Smooth muscle cell (in vitro differentiated cells): ENCODE measurements around the gene NUDCD3. TPM values are rescaled to one million over a fixed set of nuclear protein-coding genes. Genes with fewer than 3 reads are reported as not detected.
A peak's percentile ranks its signal among the peaks of the same experiment; 100 is the strongest.

Experiments used
- DNase-seq: peaks from one replicate; lab custom pipeline; 2025; ENCODE audit not compliant: unreplicated experiment; lab: John Stamatoyannopoulos, UW
- H2AFZ ChIP-seq: fragments of 200-600 bp; sonication (generic); 2 replicates; pipeline ENCODE4 v1.6.0; 2016; ENCODE audit warnings: antibody characterized with exemption, low read depth, mild to moderate bottlenecking
- H3F3A ChIP-seq: fragments of 200-600 bp; sonication (generic); 2 replicates; pipeline ENCODE4 v1.6.0; 2017; ENCODE audit warnings: antibody characterized with exemption, low read depth
- H3K27ac ChIP-seq: fragments of 200-600 bp; sonication (generic); 2 replicates; pipeline ENCODE4 v1.5.1; 2016; ENCODE audit warnings: low read depth, mild to moderate bottlenecking
- H3K27me3 ChIP-seq: fragments of 200-600 bp; sonication (generic); 2 replicates; pipeline ENCODE4 v1.6.1; 2016; ENCODE audit warnings: low read depth, mild to moderate bottlenecking
- H3K36me3 ChIP-seq: fragments of 200-600 bp; sonication (generic); 2 replicates; pipeline ENCODE4 v1.5.1; 2016; ENCODE audit warnings: low read depth
- H3K4me1 ChIP-seq: fragments of 200-600 bp; sonication (generic); 2 replicates; pipeline ENCODE4 v1.5.1; 2016; ENCODE audit warnings: low read depth
- H3K4me2 ChIP-seq: fragments of 200-600 bp; sonication (generic); 2 replicates; pipeline ENCODE4 v1.6.0; 2016; ENCODE audit warnings: mild to moderate bottlenecking
- H3K4me3 ChIP-seq: fragments of 200-600 bp; sonication (generic); 2 replicates; pipeline ENCODE4 v1.5.1; 2016; ENCODE audit warnings: mild to moderate bottlenecking
- H3K79me2 ChIP-seq: fragments of 200-600 bp; sonication (generic); 2 replicates; pipeline ENCODE4 v1.6.0; 2016; ENCODE audit warnings: low read depth, mild to moderate bottlenecking
- H3K9ac ChIP-seq: fragments of 200-600 bp; sonication (generic); 2 replicates; pipeline ENCODE4 v1.6.0; 2016; ENCODE audit warnings: low read depth
- H3K9me3 ChIP-seq: fragments of 200-600 bp; sonication (generic); replicated peaks from 2 replicates; pipeline ENCODE4 v1.5.1; 2016; ENCODE audit warnings: low read depth
- H4K20me1 ChIP-seq: fragments of 200-600 bp; sonication (generic); 2 replicates; pipeline ENCODE4 v1.6.0; 2016; ENCODE audit warnings: low read depth
- CTCF ChIP-seq: fragments of 200-600 bp; sonication (generic); IDR thresholded peaks from 2 replicates; pipeline ENCODE4 v1.5.1; 2017; ENCODE audit warnings: borderline replicate concordance, mild to moderate bottlenecking, antibody characterized with exemption; ENCODE audit not compliant: insufficient read depth, poor library complexity, severe bottlenecking
- WGBS: methylation state at CpG from one replicate; pipeline ENCODE4 v1.1.7; 2016; ENCODE audit warnings: low lambda C conversion rate; 5-methylcytosine and 5-hydroxymethylcytosine counted together
- polyA plus RNA-seq: library from polyadenylated mRNA; unstranded; fragments of >200 nt; fragmentation: Nextera tagmentation; extraction: Ambion mirVana; gene quantifications from 2 replicates; pipeline ENCODE4 v1.2.1, GENCODE V29; 2016
- total RNA-seq: library from RNA; depleted of rRNA; stranded (reverse); fragments of >200 nt; gene quantifications from 2 replicates; pipeline ENCODE4 v1.2.3, GENCODE V29; 2014

NUDCD3 gene
- total RNA-seq: 27.9 and 32.2 TPM in 2 replicates
- polyA plus RNA-seq: 56.3 and 67.5 TPM in 2 replicates

- Histone ChIP-seq H3K9ac (peak within 1 kb of the TSS; percentile 97), H3K79me2 (peaks cover 45% of the 10 kb centered on the region), H3K4me1 (peaks cover 14% of the 10 kb centered on the region), H3K4me3 (peak within 1 kb of the TSS; percentile 86), H3F3A (peaks cover 4% of the 10 kb centered on the region), H2AFZ (peak within 1 kb of the TSS; percentile 95), H3K27me3 (peaks cover 5% of the 10 kb centered on the region), H3K36me3 (no peaks in the 10 kb centered on the region), H3K4me2 (peak within 1 kb of the TSS; percentile 98), H3K27ac (peak within 1 kb of the TSS; percentile 98), H4K20me1 (peaks cover 25% of the 10 kb centered on the region), H3K9me3 (no peaks in the 10 kb centered on the region)
- WGBS: 1% methylated on average over 60 of the region's 63 CpGs
- peak; percentile 75 for DNase-seq
- no peak for TF ChIP-seq CTCF
Measured at GRCh38 chr7:44490351-44491200, at the start of gene NUDCD3. Gene NUDCD3 (minus strand): TSS chr7:44490658. CDS start chr7:44490600, 58 bp downstream.

DNA sequence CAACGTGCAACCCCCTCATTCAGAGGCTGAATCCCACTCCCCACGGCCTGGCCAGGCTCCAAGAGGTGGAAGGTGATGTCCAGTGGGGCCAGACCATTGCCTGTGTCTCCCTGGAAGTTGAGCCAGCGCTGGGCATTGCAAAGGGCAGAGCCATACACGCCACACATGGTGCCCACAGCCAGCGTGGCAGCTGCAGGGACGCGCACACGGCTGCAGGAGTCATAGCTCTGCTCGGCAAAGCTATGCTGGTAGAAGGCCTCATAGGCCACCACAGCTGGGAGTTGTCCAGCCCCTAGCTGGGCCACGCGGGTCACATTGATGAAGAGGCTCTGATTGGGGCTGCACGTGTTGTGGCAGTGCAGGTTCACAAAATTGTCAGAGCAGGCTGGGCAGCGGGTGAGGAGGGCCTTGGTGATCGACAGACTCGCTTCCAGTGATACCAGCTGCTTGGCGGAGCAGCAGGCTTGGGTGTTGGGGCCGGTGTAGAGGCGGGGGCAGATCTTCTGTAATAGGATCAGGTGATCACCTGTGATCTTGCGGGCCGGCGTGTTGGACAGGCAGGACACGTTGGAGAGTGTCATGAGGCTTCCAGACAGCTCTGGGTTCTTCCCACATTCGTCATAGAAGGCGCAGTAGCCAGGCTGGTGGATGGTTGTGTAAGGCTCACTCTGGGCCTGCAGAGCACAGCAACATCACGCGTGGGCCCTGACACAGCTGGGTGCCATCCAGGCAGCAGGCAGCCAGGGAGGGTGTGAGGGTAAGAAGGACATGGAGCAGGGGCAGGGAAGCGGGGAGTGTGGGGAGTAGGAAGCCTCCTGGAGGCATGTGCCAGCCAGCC, 49.4 kb upstream of the NUDCD3 start:
- no peaks in the 10 kb centered on the region for H3K36me3 ChIP-seq
- H3K4me3 ChIP-seq: no peak overlapping the region
- H3K27ac ChIP-seq: no peak overlapping the region
- no peaks in the 10 kb centered on the region for H3K9me3 ChIP-seq
- H3F3A ChIP-seq: no peaks in the 10 kb centered on the region
- H4K20me1 ChIP-seq: no peaks in the 10 kb centered on the region
- WGBS: 94% methylated on average over 27 of the region's 27 CpGs
- no peak for TF ChIP-seq CTCF
- no peak for DNase-seq
- no peaks in the 10 kb centered on the region for H3K27me3 ChIP-seq
- H3K9ac ChIP-seq: no peak overlapping the region
- no peaks in the 10 kb centered on the region for H3K4me1 ChIP-seq
- H3K4me2 ChIP-seq: no peak overlapping the region
- H2AFZ ChIP-seq: no peak overlapping the region
- no peaks in the 10 kb centered on the region for H3K79me2 ChIP-seq

GRCh38 chr7:44538798-44539668, 48.6 kb upstream of the NUDCD3 start:
- DNase-seq: no peak
- Histone ChIP-seq H3K36me3 (no peaks in the 10 kb centered on the region), H2AFZ (no peak overlapping the region), H3K79me2 (no peaks in the 10 kb centered on the region), H3K27ac (no peak overlapping the region), H3K27me3 (no peaks in the 10 kb centered on the region), H3K9ac (no peak overlapping the region), H4K20me1 (no peaks in the 10 kb centered on the region), H3K4me3 (no peak overlapping the region), H3K4me1 (no peaks in the 10 kb centered on the region), H3F3A (no peaks in the 10 kb centered on the region), H3K4me2 (no peak overlapping the region), H3K9me3 (no peaks in the 10 kb centered on the region)
- WGBS: 94% methylated on average over 32 of the region's 32 CpGs
- TF ChIP-seq CTCF: no peak
